Mucosa of descending colon (tissue), 3 donors: ENCODE data around the gene CMSS1. TPM values are rescaled to one million over a fixed set of nuclear protein-coding genes. Genes with fewer than 3 reads are reported as not detected.
A peak's percentile ranks its signal among the peaks of the same experiment; 100 is the strongest.

Experiments used
- ATAC-seq: fragments of 200-7000 bp; cut with Tn5 transposase; one replicate; pipeline ENCODE4 v1.9.1; 2020; ENCODE audit warnings: mild to moderate bottlenecking, moderate library complexity
- DNase-seq, 3 donors: peaks; one replicate each; pipeline ENCODE4 v3.0.0-alpha.2; 2020
- H3K36me3 ChIP-seq: fragments of 200-600 bp; one replicate; pipeline ENCODE4 v1.8.0; 2021; ENCODE audit warnings: low read depth, mild to moderate bottlenecking
- H3K4me1 ChIP-seq: fragments of 200-600 bp; one replicate; pipeline ENCODE4 v1.8.0; 2021; ENCODE audit warnings: low read depth, mild to moderate bottlenecking
- H3K4me3 ChIP-seq: fragments of 200-600 bp; one replicate; pipeline ENCODE4 v1.8.0; 2021; ENCODE audit warnings: mild to moderate bottlenecking
- H3K9me3 ChIP-seq: fragments of 200-600 bp; one replicate; pipeline ENCODE4 v1.8.0; 2021; ENCODE audit warnings: mild to moderate bottlenecking
- CTCF ChIP-seq: fragments of 200-600 bp; IDR thresholded peaks from one replicate; pipeline ENCODE4 v1.8.0; 2022; ENCODE audit warnings: antibody characterized with exemption, mild to moderate bottlenecking
- intact Hi-C, 2 donors: fragments of 100-400 bp; cut with DNase I in 1 of 2; cut with micrococcal nuclease in 1 of 2; formaldehyde crosslinking; loops; one replicate each; pipeline versions ENCODE4 v1.11.0 to v1.11.1; 2022; cut with DNase I, micrococcal nuclease
- total RNA-seq, 3 donors: library from RNA; stranded (reverse); fragmentation: NEBNext Ultra II Directional in 2 of 3; extraction: Animal tissue kit (Norgen Biotek cat#: 25700) in 2 of 3; gene quantifications; one replicate each; pipeline versions ENCODE4 v1.2.1 to v1.2.4, GENCODE V29; 2021 to 2023
- donor health status: DM: no; HTN: no; CAD: no; lungs with moderate emphysema.
- donor health status: DM: no; HTN: no; CAD: no.
- donor health status: DM: no; HTN: yes; CAD: no.

The CMSS1 gene
- total RNA-seq, 3 donors from 2014 or later: 9.6 to 24.2 (median 13.8) TPM

DNA sequence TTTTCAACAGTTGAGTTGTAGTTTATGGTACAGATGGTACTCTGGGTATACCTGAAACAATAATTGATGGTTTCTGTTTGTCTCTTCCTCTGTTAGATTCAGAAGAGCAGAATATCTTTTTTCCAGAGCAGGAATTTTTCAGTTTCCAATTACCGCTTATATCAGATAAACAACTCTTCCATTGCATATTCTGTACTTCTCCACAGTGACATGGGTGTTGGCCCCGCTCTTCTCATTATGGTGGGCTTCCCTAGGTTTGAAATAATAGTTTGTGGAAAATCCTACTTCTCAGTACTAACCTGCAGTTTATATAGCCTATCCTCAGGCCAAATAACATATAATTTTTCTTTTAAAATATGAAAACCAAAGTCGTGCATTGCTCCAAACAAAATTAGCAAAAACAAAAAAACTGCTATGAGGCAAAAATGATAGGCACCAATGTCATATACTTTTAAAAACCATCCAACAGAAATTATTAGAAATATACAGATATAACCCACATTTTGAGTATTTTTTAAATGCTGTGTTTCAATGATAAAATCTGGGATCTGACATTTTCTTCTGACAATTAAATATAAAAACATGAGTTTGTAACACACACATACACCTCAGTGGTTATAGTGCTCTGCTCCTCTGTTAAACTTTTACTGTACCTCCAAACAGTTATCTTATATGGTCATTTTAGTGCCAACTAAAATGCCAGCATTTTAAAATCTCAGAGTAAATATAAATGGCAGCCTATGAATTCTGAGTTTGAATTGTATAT, 56.8 kb downstream of the CMSS1 start:
- Histone ChIP-seq H3K36me3 (no peaks in the 10 kb centered on the region), H3K4me3 (no peak overlapping the region), H3K9me3 (no peaks in the 10 kb centered on the region), H3K4me1 (peaks cover 13% of the 10 kb centered on the region)
- intact Hi-C loops: loop anchor here in 1 of 2 donors (10.0 kb wide), 1 partner anchor 50 kb away; no protein-coding TSS in a partner anchor
- no peak for TF ChIP-seq CTCF
- no peak for DNase-seq
- no peak for ATAC-seq

GRCh38 chr3:99875581-99875928, 57.9 kb downstream of the CMSS1 start:
- peak overlapping the region; percentile 23 for H3K4me3 ChIP-seq
- peaks cover 13% of the 10 kb centered on the region for H3K4me1 ChIP-seq
- H3K36me3 ChIP-seq: no peaks in the 10 kb centered on the region
- no peak for TF ChIP-seq CTCF
- peak in 1 of 3 donors; percentile 15 for DNase-seq
- ATAC-seq: peak; percentile 48
- intact Hi-C loops: loop anchor here in 1 of 2 donors (10.0 kb wide), 1 partner anchor 49 kb away; no protein-coding TSS in a partner anchor
- H3K9me3 ChIP-seq: no peaks in the 10 kb centered on the region

DNA sequence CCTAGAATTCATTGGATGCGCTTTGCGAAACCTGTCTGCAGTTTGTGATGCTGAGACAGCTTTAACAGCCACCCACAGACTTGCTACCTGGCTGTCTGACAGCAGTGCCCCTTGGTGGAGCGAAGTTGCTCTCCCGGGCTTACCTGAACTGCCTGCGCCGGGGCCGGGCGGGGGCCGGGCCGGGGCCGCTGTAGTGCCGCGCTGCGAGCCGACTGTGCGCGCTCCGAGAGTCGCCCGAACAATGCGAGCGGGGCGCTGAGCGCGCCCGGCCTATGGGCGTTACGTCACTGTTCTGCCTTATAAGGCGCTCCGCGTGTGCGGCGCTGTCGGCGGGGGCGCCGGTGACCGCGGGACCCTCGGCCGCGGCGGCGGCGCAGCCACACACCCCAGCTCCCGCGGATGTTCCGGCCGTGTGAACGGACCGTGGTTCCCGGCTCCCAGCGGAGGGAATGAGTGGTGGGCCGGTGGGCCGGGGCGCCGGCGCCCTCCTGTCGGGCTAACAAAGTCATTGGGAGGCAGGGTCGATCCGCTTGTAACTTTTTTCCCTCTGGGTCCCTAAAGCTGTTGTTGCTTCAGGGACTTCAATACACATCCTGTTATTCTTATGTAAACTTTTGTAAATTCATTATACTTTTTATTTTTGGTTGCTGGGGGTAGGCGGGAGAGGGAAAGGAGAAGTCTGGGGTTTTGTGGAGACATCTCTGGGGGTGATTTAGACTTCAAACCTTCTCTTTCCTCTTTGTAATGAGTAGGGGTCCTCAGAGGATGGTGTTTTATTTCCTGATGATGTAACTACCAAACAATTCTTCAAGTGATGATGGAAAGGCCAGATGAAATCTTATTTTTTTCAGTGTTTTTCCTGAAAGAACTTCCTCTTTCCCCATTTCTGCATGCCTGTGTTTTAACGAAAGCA, 58.5 kb downstream of the CMSS1 start:
- DNase-seq: peak; percentile 81 to 88 (median 85)
- Histone ChIP-seq H3K36me3 (no peaks in the 10 kb centered on the region), H3K4me1 (peaks cover 9% of the 10 kb centered on the region), H3K9me3 (no peaks in the 10 kb centered on the region), H3K4me3 (peak overlapping the region; percentile 23)
- no peak for TF ChIP-seq CTCF
- intact Hi-C loops: loop anchor here in 1 of 2 donors (10.0 kb wide), 1 partner anchor 49 kb away; no protein-coding TSS in a partner anchor
- peak; percentile 94 for ATAC-seq

GRCh38 chr3:99877031-99877579, 59.4 kb downstream of the CMSS1 start:
- intact Hi-C loops: loop anchor here in 1 of 2 donors (10.0 kb wide), 1 partner anchor 48 kb away; no protein-coding TSS in a partner anchor
- no peak overlapping the region for H3K4me3 ChIP-seq
- H3K9me3 ChIP-seq: no peaks in the 10 kb centered on the region
- peaks cover 3% of the 10 kb centered on the region for H3K4me1 ChIP-seq
- no peaks in the 10 kb centered on the region for H3K36me3 ChIP-seq
- ATAC-seq (no peak), DNase-seq (no peak)
- no peak for TF ChIP-seq CTCF

GRCh38 chr3:99878005-99878404, 60.3 kb downstream of the CMSS1 start:
- DNase-seq (no peak), ATAC-seq (no peak)
- Histone ChIP-seq H3K36me3 (no peaks in the 10 kb centered on the region), H3K4me3 (no peak overlapping the region), H3K9me3 (no peaks in the 10 kb centered on the region), H3K4me1 (peaks cover 3% of the 10 kb centered on the region)
- TF ChIP-seq CTCF: no peak
- intact Hi-C loops: loop anchor here in 1 of 2 donors (10.0 kb wide), 1 partner anchor 47 kb away; no protein-coding TSS in a partner anchor
